GM23248 (cell line): ENCODE data around the gene WDR13. TPM values are rescaled to one million over a fixed set of nuclear protein-coding genes. Genes with fewer than 3 reads are reported as not detected.

Source experiments
- DNase-seq: peaks from one replicate; pipeline ENCODE4 v3.0.0-alpha.2; 2015
- H2AFZ ChIP-seq: fragments of 200-600 bp; sonication (generic); 2 replicates; pipeline ENCODE4 v1.6.1; 2016; ENCODE audit warnings: antibody characterized with exemption
- H3F3A ChIP-seq: fragments of 200-600 bp; sonication (generic); 2 replicates; pipeline ENCODE4 v1.6.1; 2016; ENCODE audit warnings: mild to moderate bottlenecking, antibody characterized with exemption, mixed run types; ENCODE audit not compliant: insufficient read depth
- H3K27ac ChIP-seq: fragments of 200-600 bp; sonication (generic); 2 replicates; pipeline ENCODE4 v1.5.1; 2016; ENCODE audit warnings: mild to moderate bottlenecking
- H3K27me3 ChIP-seq: fragments of 200-600 bp; sonication (generic); replicated peaks from 2 replicates; pipeline ENCODE4 v1.6.1; 2016; ENCODE audit warnings: mild to moderate bottlenecking; ENCODE audit not compliant: insufficient read depth
- H3K36me3 ChIP-seq: fragments of 200-600 bp; sonication (generic); 2 replicates; pipeline ENCODE4 v1.6.1; 2016; ENCODE audit warnings: low read depth, mild to moderate bottlenecking
- H3K4me1 ChIP-seq: fragments of 200-600 bp; sonication (generic); 2 replicates; pipeline ENCODE4 v1.6.1; 2016; ENCODE audit warnings: mild to moderate bottlenecking; ENCODE audit not compliant: insufficient read depth
- H3K4me2 ChIP-seq: fragments of 200-600 bp; sonication (generic); one replicate; pipeline ENCODE4 v1.6.1; 2016; ENCODE audit warnings: mild to moderate bottlenecking; ENCODE audit not compliant: unreplicated experiment
- H3K4me3 ChIP-seq: fragments of 200-600 bp; sonication (generic); 2 replicates; pipeline ENCODE4 v1.5.1; 2016; ENCODE audit warnings: mild to moderate bottlenecking
- H3K79me2 ChIP-seq: fragments of 200-600 bp; sonication (generic); 2 replicates; pipeline ENCODE4 v1.6.1; 2016; ENCODE audit warnings: mild to moderate bottlenecking; ENCODE audit not compliant: insufficient read depth
- H3K9ac ChIP-seq: fragments of 200-600 bp; sonication (generic); 2 replicates; pipeline ENCODE4 v1.6.1; 2016; ENCODE audit warnings: mild to moderate bottlenecking
- H3K9me2 ChIP-seq: fragments of 200-600 bp; sonication (generic); 2 replicates; pipeline ENCODE4 v1.6.1; 2016; ENCODE audit warnings: mixed run types, mild to moderate bottlenecking, moderate library complexity; ENCODE audit not compliant: insufficient read depth
- H3K9me3 ChIP-seq: fragments of 200-600 bp; sonication (generic); one replicate; pipeline ENCODE4 v1.6.1; 2017; ENCODE audit warnings: low read depth
- H4K20me1 ChIP-seq: fragments of 200-600 bp; sonication (generic); 2 replicates; pipeline ENCODE4 v1.6.0; 2016; ENCODE audit not compliant: insufficient read depth
- EZH2 ChIP-seq: fragments of 200-600 bp; sonication (generic); IDR thresholded peaks from 2 replicates; pipeline ENCODE4 v1.6.1; 2018; ENCODE audit warnings: antibody characterized with exemption, mild to moderate bottlenecking; ENCODE audit not compliant: insufficient read depth, poor library complexity, severe bottlenecking
- EZH2phosphoT487 ChIP-seq: fragments of 200-600 bp; sonication (generic); IDR thresholded peaks from 2 replicates; pipeline ENCODE4 v1.6.1; 2018; ENCODE audit warnings: antibody characterized with exemption, moderate library complexity, mild to moderate bottlenecking, low read depth; ENCODE audit not compliant: insufficient read depth
- WGBS, 2 experiments: methylation state at CpG; one replicate each; pipeline ENCODE4 v1.1.6; 2015 to 2017; ENCODE audit warnings: low lambda C conversion rate in 2 of 2, low coverage in 1 of 2; ENCODE audit errors: missing lambda C conversion rate in 2 of 2; 5-methylcytosine and 5-hydroxymethylcytosine counted together
- in situ Hi-C: fragments of 300-500 bp; cut with MboI; formaldehyde crosslinking; loops from 2 replicates; pipeline ENCODE4 v1.15.0; 2020
- polyA plus RNA-seq: library from polyadenylated mRNA; unstranded; fragments of >200 nt; fragmentation: Nextera tagmentation; extraction: Ambion mirVana; gene quantifications from 2 replicates; pipeline ENCODE4 v1.2.1, GENCODE V29; 2016
- total RNA-seq: library from RNA; depleted of rRNA; stranded (reverse); fragments of >200 nt; shearing (Covaris generic); gene quantifications from 2 replicates; pipeline ENCODE4 v1.2.3, GENCODE V29; 2014

The WDR13 gene
- total and polyA plus RNA-seq, 2 experiments from 2014 or later = 89.7 to 120 TPM

DNA sequence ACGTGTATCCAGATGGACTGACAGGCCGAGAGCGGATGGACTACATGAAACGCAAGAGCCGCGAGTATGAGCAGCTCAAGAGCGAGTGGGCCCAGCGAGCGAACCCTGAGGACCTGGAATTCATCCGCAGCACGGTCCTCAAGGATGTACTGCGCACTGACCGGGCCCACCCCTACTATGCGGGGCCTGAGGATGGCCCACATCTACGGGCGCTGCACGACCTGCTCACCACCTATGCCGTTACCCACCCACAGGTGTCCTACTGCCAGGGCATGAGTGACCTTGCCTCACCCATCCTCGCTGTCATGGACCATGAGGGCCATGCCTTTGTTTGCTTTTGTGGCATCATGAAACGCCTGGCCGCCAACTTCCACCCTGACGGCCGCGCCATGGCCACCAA, 37.7 kb upstream of the WDR13 start:
- H3K4me2 ChIP-seq = no peak overlapping the region
- H3K27me3 ChIP-seq = no peaks in the 10 kb centered on the region
- no peaks in the 10 kb centered on the region for H3K36me3 ChIP-seq
- H3K4me1 ChIP-seq = peaks cover 9% of the 10 kb centered on the region
- no peaks in the 10 kb centered on the region for H3K9me3 ChIP-seq
- no peak overlapping the region for H3K4me3 ChIP-seq
- DNase-seq = no peak
- no peak for TF ChIP-seq EZH2phosphoT487
- in situ Hi-C loops = no loop called here
- H3K79me2 ChIP-seq = no peaks in the 10 kb centered on the region
- H2AFZ ChIP-seq = no peak overlapping the region
- no peaks in the 10 kb centered on the region for H3K9me2 ChIP-seq
- no peak overlapping the region for H3K9ac ChIP-seq
- H3F3A ChIP-seq = peaks cover 12% of the 10 kb centered on the region; the same call in 1 of the 2 replicates
- no peak overlapping the region for H3K27ac ChIP-seq
- no peaks in the 10 kb centered on the region for H4K20me1 ChIP-seq
- WGBS, 2 experiments = 94 to 95% methylated on average over 8 to 17 of the region's 24 CpGs

DNA sequence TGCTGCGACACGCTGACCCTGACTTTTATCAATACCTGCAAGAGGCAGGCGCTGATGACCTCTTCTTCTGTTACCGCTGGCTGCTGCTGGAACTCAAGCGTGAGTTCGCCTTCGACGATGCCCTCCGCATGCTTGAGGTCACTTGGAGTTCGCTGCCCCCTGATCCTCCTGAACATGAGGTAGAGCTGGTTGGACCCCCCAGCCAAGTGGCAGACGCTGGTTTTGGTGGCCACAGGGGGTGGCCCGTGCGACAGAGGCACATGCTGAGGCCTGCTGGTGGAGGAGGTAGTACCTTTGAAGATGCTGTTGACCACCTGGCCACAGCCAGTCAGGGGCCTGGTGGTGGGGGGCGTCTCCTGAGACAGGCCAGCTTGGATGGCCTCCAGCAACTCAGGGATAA, 37.2 kb upstream of the WDR13 start:
- Histone ChIP-seq H3K36me3 (no peaks in the 10 kb centered on the region), H3K9me3 (no peaks in the 10 kb centered on the region), H3K79me2 (no peaks in the 10 kb centered on the region), H3K9me2 (no peaks in the 10 kb centered on the region), H3K27ac (no peak overlapping the region), H3K27me3 (no peaks in the 10 kb centered on the region), H4K20me1 (no peaks in the 10 kb centered on the region), H2AFZ (no peak overlapping the region), H3K9ac (no peak overlapping the region), H3K4me3 (no peak overlapping the region), H3F3A (peaks cover 12% of the 10 kb centered on the region; the same call in 1 of the 2 replicates), H3K4me2 (no peak overlapping the region), H3K4me1 (peaks cover 9% of the 10 kb centered on the region)
- 91 to 97% methylated on average over 10 to 13 of the region's 14 CpGs for WGBS, 2 experiments
- TF ChIP-seq EZH2phosphoT487 = no peak
- no peak for TF ChIP-seq EZH2
- in situ Hi-C loops = no loop called here
- no peak for DNase-seq

GRCh38 chrX:48560681-48561080, 36.6 kb upstream of the WDR13 start:
- in situ Hi-C loops = no loop called here
- 89 to 92% methylated on average over 9 to 10 of the region's 12 CpGs for WGBS, 2 experiments
- Histone ChIP-seq H3K36me3 (no peaks in the 10 kb centered on the region), H3K79me2 (no peaks in the 10 kb centered on the region), H3K9me2 (no peaks in the 10 kb centered on the region), H3K4me2 (no peak overlapping the region), H4K20me1 (no peaks in the 10 kb centered on the region), H3K4me1 (peaks cover 9% of the 10 kb centered on the region), H3K9ac (no peak overlapping the region), H2AFZ (no peak overlapping the region), H3F3A (peaks cover 12% of the 10 kb centered on the region; the same call in 1 of the 2 replicates), H3K9me3 (no peaks in the 10 kb centered on the region), H3K27me3 (no peaks in the 10 kb centered on the region), H3K4me3 (no peak overlapping the region), H3K27ac (no peak overlapping the region)
- TF ChIP-seq EZH2phosphoT487 = no peak
- TF ChIP-seq EZH2 = no peak
- DNase-seq = no peak

GRCh38 chrX:48569958-48570357, 27.3 kb upstream of the WDR13 start:
- WGBS, 2 experiments = 0 to 9% methylated on average over 1 of the region's 1 CpG
- peak; percentile 81 for DNase-seq
- peaks cover 14% of the 10 kb centered on the region for H3F3A ChIP-seq
- H3K9me3 ChIP-seq = no peaks in the 10 kb centered on the region
- peaks cover 5% of the 10 kb centered on the region for H3K79me2 ChIP-seq
- H4K20me1 ChIP-seq = no peaks in the 10 kb centered on the region
- no peaks in the 10 kb centered on the region for H3K27me3 ChIP-seq
- H3K4me1 ChIP-seq = peaks cover 14% of the 10 kb centered on the region
- H3K27ac ChIP-seq = peak overlapping the region; percentile 71
- H3K4me3 ChIP-seq = no peak overlapping the region
- H3K4me2 ChIP-seq = peak overlapping the region; percentile 48
- peak overlapping the region; percentile 45; the same call in 1 of the 2 replicates for H2AFZ ChIP-seq
- in situ Hi-C loops = no loop called here
- H3K9me2 ChIP-seq = no peaks in the 10 kb centered on the region
- 0 out of 2 replicates have a peak overlapping the region, but pooled peaks have one; percentile 25 for H3K9ac ChIP-seq
- peaks cover 1% of the 10 kb centered on the region for H3K36me3 ChIP-seq
- no peak for TF ChIP-seq EZH2
- no peak for TF ChIP-seq EZH2phosphoT487
